Neural crest cell (in vitro differentiated cells): Measurements from ENCODE around the gene INMT. TPM values are rescaled to one million over a fixed set of nuclear protein-coding genes. Genes with fewer than 3 reads are reported as not detected.

Experiments used
- DNase-seq: peaks from one replicate; pipeline ENCODE4 v3.0.0; 2021; ENCODE audit warnings: low read depth, mixed read lengths, low spot score
- H3K27ac Mint-ChIP-seq: one replicate; pipeline ENCODE4 v1.8.0; 2021; ENCODE audit warnings: mild to moderate bottlenecking, mixed read lengths; ENCODE audit not compliant: unreplicated experiment
- H3K27me3 Mint-ChIP-seq: 2 replicates; pipeline ENCODE4 v1.8.0; 2021; ENCODE audit warnings: low read depth, mild to moderate bottlenecking, mixed read lengths
- H3K36me3 Mint-ChIP-seq: 2 replicates; pipeline ENCODE4 v1.8.0; 2021; ENCODE audit warnings: low read depth, mild to moderate bottlenecking, mixed read lengths
- H3K4me1 Mint-ChIP-seq: 2 replicates; pipeline ENCODE4 v1.8.0; 2021; ENCODE audit warnings: mixed read lengths
- H3K4me3 Mint-ChIP-seq: one replicate; pipeline ENCODE4 v1.8.0; 2021; ENCODE audit warnings: mild to moderate bottlenecking, mixed read lengths
- H3K9me3 Mint-ChIP-seq: 2 replicates; pipeline ENCODE4 v1.8.0; 2021; ENCODE audit warnings: mixed read lengths
- total RNA-seq: library from RNA; stranded (reverse); gene quantifications from 2 replicates; pipeline ENCODE4 v1.2.1, GENCODE V29; 2021
- TF ChIP-seq, protein P1 (sequence below): fragments of 200-600 bp; sonication (generic); conservative IDR thresholded peaks from 2 replicates; pipeline ENCODE4 v1.5.0; 2021; ENCODE audit warnings: antibody characterized with exemption, mild to moderate bottlenecking

Gene INMT
- total RNA-seq, 1 donor from 2014 or later: 0.77 TPM

DNA sequence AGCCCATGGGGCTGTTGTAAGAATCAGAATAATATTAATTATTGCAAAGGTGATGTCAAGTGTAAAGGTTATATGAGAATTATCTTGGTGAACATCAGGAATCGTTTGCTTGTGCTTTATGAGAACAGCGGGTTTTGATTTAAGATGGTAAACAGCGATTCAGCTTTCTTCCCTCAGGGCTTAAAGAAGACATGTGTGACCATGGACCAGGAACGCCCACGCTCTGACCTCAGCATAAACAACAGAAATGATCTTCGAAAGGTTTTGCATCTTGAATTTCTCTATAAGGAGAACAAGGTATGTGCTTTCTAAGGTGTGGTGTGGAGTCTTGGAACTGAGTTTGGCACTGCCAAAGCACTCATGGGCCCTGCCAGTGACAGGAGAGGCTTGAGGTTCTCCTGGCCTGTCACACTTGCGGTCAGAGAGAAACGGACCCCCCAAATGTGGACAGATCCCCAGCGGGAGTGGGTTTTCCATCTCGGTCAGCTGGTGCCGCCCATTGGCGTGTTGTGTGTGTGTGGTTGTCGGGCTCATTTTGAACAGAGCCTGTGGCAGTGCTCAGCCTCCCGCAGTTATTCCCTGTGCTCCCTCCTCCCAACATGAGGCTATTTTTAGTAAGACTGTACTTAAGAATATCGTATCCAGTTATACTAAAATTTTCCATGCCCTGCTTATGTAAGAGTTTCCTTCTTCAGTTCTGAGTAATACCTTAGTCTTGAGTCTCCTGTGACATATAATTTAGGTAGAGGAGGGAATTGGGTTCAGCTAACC is 26.5 kb downstream of the INMT start:
- Mint-ChIP-seq H3K36me3 (peaks cover 12% of the 10 kb centered on the region), H3K27me3 (no peaks in the 10 kb centered on the region), H3K27ac (no peak overlapping the region), H3K9me3 (no peaks in the 10 kb centered on the region), H3K4me1 (no peaks in the 10 kb centered on the region), H3K4me3 (no peak overlapping the region)
- no peak for DNase-seq
- TF ChIP-seq, protein P1, sequence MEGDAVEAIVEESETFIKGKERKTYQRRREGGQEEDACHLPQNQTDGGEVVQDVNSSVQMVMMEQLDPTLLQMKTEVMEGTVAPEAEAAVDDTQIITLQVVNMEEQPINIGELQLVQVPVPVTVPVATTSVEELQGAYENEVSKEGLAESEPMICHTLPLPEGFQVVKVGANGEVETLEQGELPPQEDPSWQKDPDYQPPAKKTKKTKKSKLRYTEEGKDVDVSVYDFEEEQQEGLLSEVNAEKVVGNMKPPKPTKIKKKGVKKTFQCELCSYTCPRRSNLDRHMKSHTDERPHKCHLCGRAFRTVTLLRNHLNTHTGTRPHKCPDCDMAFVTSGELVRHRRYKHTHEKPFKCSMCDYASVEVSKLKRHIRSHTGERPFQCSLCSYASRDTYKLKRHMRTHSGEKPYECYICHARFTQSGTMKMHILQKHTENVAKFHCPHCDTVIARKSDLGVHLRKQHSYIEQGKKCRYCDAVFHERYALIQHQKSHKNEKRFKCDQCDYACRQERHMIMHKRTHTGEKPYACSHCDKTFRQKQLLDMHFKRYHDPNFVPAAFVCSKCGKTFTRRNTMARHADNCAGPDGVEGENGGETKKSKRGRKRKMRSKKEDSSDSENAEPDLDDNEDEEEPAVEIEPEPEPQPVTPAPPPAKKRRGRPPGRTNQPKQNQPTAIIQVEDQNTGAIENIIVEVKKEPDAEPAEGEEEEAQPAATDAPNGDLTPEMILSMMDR: no peak

DNA sequence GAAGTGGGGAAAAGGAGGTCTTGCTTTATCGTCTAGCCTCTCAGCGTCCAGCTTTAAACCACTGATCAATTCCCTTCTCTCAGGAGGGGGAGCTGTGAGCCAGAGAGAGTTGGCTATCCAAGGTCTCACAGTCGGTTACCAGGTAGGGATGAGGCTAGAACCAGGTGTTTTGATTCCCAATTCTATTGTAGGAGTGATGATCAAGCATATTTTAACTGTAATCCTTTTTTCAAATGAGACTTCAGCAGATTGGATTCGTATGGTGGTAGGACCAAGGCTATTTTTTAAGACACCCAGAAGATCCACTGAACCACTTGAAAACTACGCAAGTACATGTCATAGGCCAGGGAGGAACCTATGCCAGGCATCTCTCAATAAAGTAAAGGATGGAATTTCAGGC is 27.6 kb downstream of the INMT start:
- no peak overlapping the region for H3K27ac Mint-ChIP-seq
- DNase-seq: no peak
- H3K4me3 Mint-ChIP-seq: no peak overlapping the region
- H3K27me3 Mint-ChIP-seq: no peaks in the 10 kb centered on the region
- H3K9me3 Mint-ChIP-seq: no peaks in the 10 kb centered on the region
- no peaks in the 10 kb centered on the region for H3K4me1 Mint-ChIP-seq
- TF ChIP-seq, protein P1: no peak
- peaks cover 12% of the 10 kb centered on the region for H3K36me3 Mint-ChIP-seq

DNA sequence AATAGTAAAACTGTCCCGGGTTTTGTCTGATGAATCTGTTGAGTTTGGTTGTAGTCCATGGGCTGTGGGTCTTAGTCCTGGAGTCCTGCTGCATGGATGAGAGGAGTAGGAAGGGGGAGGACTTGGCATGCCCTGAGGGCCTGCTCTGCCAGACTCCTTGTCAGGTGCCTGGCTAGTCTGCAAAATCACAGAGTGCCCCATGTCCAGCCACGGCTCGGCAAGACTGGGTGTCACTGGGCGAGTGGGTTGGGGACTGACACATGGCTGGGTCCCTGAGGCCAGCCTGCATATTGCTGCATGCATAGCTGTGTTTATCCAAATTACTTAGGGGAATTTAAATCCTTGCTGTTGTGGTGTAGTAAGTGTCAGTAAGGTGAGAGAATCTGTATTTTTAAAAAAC is 29.0 kb downstream of the INMT start:
- Mint-ChIP-seq H3K27me3 (no peaks in the 10 kb centered on the region), H3K36me3 (peaks cover 12% of the 10 kb centered on the region)
- TF ChIP-seq, protein P1: no peak

DNA sequence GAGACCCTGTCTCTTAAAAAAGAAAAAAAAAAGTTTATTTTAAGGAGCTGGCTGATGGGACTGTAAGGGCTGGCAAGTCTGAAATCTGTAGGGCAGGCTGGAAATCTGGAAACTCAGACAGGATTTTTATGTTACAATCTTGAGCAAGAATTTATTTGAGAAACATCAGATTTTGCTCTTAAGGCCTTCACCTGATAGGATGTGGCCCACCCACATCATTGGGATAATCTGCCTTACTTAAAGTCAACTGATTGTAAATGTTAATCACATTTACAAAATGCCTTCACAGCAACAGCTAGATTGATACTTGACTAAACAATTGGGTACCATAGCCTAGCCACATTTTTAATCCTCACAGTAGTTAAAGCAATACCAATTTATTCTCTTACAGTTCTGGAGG is 30.8 kb downstream of the INMT start:
- TF ChIP-seq, protein P1: no peak
- H3K9me3 Mint-ChIP-seq: no peaks in the 10 kb centered on the region
- no peak overlapping the region for H3K4me3 Mint-ChIP-seq
- no peak overlapping the region for H3K27ac Mint-ChIP-seq
- H3K27me3 Mint-ChIP-seq: no peaks in the 10 kb centered on the region
- no peak for DNase-seq
- H3K36me3 Mint-ChIP-seq: peaks cover 12% of the 10 kb centered on the region
- H3K4me1 Mint-ChIP-seq: no peaks in the 10 kb centered on the region

More for the DNA sequence above, 29.0 kb downstream of the INMT start:
- Mint-ChIP-seq H3K9me3 (no peaks in the 10 kb centered on the region), H3K4me1 (no peaks in the 10 kb centered on the region), H3K4me3 (no peak overlapping the region), H3K27ac (no peak overlapping the region)
- DNase-seq: no peak

DNA sequence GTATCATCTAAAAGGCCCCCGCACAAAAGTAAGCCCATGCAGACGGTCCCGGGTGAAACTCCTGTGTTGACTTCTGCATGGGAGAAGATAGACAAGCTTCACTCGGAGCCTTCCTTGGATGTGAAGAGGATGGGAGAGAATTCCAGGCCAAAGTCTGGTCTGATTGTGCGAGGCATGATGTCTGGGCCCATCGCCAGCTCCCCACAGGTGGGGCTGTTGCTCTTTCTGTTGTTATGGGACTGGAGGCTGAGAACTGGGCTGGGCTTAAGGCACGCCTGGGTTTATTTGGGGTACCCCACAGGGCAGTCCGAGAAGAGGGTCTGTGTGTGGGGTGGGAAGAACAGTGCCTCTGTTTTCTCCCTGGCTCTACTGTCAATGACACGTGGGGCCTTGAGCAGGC is 33.9 kb downstream of the INMT start:
- Mint-ChIP-seq H3K27me3 (no peaks in the 10 kb centered on the region), H3K4me3 (no peak overlapping the region), H3K27ac (no peak overlapping the region), H3K9me3 (no peaks in the 10 kb centered on the region), H3K36me3 (peaks cover 12% of the 10 kb centered on the region), H3K4me1 (no peaks in the 10 kb centered on the region)
- no peak for DNase-seq
- TF ChIP-seq, protein P1: no peak
